Type B pancreatic cell (in vitro differentiated cells): ENCODE data around the gene TMED5. TPM values are rescaled to one million over a fixed set of nuclear protein-coding genes. Genes with fewer than 3 reads are reported as not detected.
"Not testable (repeated sequence)": the region's sequence is repeated elsewhere in the genome, so short reads cannot be mapped to it uniquely, and the experiment has no call there.

Experiments
- DNase-seq: peaks from one replicate; pipeline ENCODE4 v3.0.0; 2021; ENCODE audit warnings: mixed read lengths; ENCODE audit not compliant: unreplicated experiment; ENCODE audit errors: extremely low spot score
- H3K27ac Mint-ChIP-seq: 2 replicates; pipeline ENCODE4 v1.8.0; 2021; ENCODE audit warnings: mild to moderate bottlenecking, mixed read lengths
- H3K27me3 Mint-ChIP-seq: 2 replicates; pipeline ENCODE4 v1.8.0; 2021; ENCODE audit warnings: mixed read lengths
- H3K36me3 Mint-ChIP-seq: 2 replicates; pipeline ENCODE4 v1.8.0; 2021; ENCODE audit warnings: mixed read lengths
- H3K4me1 Mint-ChIP-seq: one replicate; pipeline ENCODE4 v1.8.0; 2021; ENCODE audit warnings: mixed read lengths; ENCODE audit not compliant: unreplicated experiment
- H3K4me3 Mint-ChIP-seq: 2 replicates; pipeline ENCODE4 v1.8.0; 2021; ENCODE audit warnings: mild to moderate bottlenecking, mixed read lengths
- H3K9me3 Mint-ChIP-seq: 2 replicates; pipeline ENCODE4 v1.8.0; 2021; ENCODE audit warnings: mixed read lengths
- CTCF ChIP-seq: fragments of 200-600 bp; sonication (generic); conservative IDR thresholded peaks from 2 replicates; pipeline ENCODE4 v1.5.0; 2021; ENCODE audit warnings: antibody characterized with exemption, mild to moderate bottlenecking
- total RNA-seq: library from RNA; stranded (reverse); gene quantifications from 2 replicates; pipeline ENCODE4 v1.2.1, GENCODE V29; 2021; ENCODE audit warnings: low replicate concordance

The TMED5 gene
- total RNA-seq, 1 donor from 2014 or later, result 36.8 TPM

- H3K4me3 Mint-ChIP-seq, result peak within 1 kb of the TSS; percentile 98
- H3K27ac Mint-ChIP-seq, result peak within 1 kb of the TSS; percentile 98
- no peak for TF ChIP-seq CTCF
- no peaks in the 10 kb centered on the region for H3K9me3 Mint-ChIP-seq
- H3K36me3 Mint-ChIP-seq, result no peaks in the 10 kb centered on the region
- no peak for DNase-seq
- H3K27me3 Mint-ChIP-seq, result no peaks in the 10 kb centered on the region
- H3K4me1 Mint-ChIP-seq, result peaks cover 20% of the 10 kb centered on the region
Measured at GRCh38 chr1:93180723-93181613, 755 bp upstream of the TMED5 start, which contains the start of gene CCDC18. Gene CCDC18 (plus strand): TSS chr1:93180724. CDS start chr1:93183362, 2,638 bp downstream.

GRCh38 chr1:93178418-93178817 is 1.8 kb downstream of the TMED5 start:
- Mint-ChIP-seq H3K27me3 (no peaks in the 10 kb centered on the region), H3K36me3 (peaks cover 7% of the 10 kb centered on the region), H3K4me1 (peaks cover 20% of the 10 kb centered on the region), H3K27ac (peak overlapping the region; percentile 98), H3K4me3 (peak overlapping the region; percentile 98), H3K9me3 (no peaks in the 10 kb centered on the region)
- DNase-seq, result no peak
- no peak for TF ChIP-seq CTCF

GRCh38 chr1:93177991-93178390 is 2.2 kb downstream of the TMED5 start:
- Mint-ChIP-seq H3K36me3 (peaks cover 10% of the 10 kb centered on the region), H3K27me3 (no peaks in the 10 kb centered on the region), H3K9me3 (no peaks in the 10 kb centered on the region), H3K4me3 (peak overlapping the region; percentile 98), H3K4me1 (peaks cover 20% of the 10 kb centered on the region), H3K27ac (peak overlapping the region; percentile 98)
- no peak for TF ChIP-seq CTCF
- no peak for DNase-seq

- not testable (repeated sequence) for H3K27ac Mint-ChIP-seq, H3K4me3 Mint-ChIP-seq, DNase-seq, H3K9me3 Mint-ChIP-seq, H3K27me3 Mint-ChIP-seq
- Mint-ChIP-seq H3K4me1 (peaks cover 19% of the 10 kb centered on the region), H3K36me3 (peaks cover 30% of the 10 kb centered on the region)
Measured at GRCh38 chr1:93174638-93175037, 5.6 kb downstream of the TMED5 start.

- peaks cover 8% of the 10 kb centered on the region for H3K9me3 Mint-ChIP-seq
- DNase-seq, result no peak
- H3K4me1 Mint-ChIP-seq, result peaks cover 7% of the 10 kb centered on the region
- peak overlapping the region; percentile 12 for H3K27ac Mint-ChIP-seq
- peaks cover 45% of the 10 kb centered on the region for H3K36me3 Mint-ChIP-seq
- H3K4me3 Mint-ChIP-seq, result no peak overlapping the region
- H3K27me3 Mint-ChIP-seq, result no peaks in the 10 kb centered on the region
- no peak for TF ChIP-seq CTCF
Measured at GRCh38 chr1:93172778-93173177, 7.4 kb downstream of the TMED5 start.

- peaks cover 3% of the 10 kb centered on the region for H3K4me1 Mint-ChIP-seq
- no peaks in the 10 kb centered on the region for H3K27me3 Mint-ChIP-seq
- no peak overlapping the region for H3K27ac Mint-ChIP-seq
- no peak for DNase-seq
- no peak overlapping the region for H3K4me3 Mint-ChIP-seq
- H3K36me3 Mint-ChIP-seq, result peaks cover 55% of the 10 kb centered on the region
- peaks cover 13% of the 10 kb centered on the region for H3K9me3 Mint-ChIP-seq
- no peak for TF ChIP-seq CTCF
Measured at GRCh38 chr1:93171549-93172034, 8.6 kb downstream of the TMED5 start.

GRCh38 chr1:93170141-93170678 is 10.0 kb downstream of the TMED5 start:
- not testable (repeated sequence) for DNase-seq, H3K27me3 Mint-ChIP-seq, H3K4me1 Mint-ChIP-seq, H3K27ac Mint-ChIP-seq, H3K4me3 Mint-ChIP-seq
- Mint-ChIP-seq H3K36me3 (peaks cover 65% of the 10 kb centered on the region), H3K9me3 (peaks cover 19% of the 10 kb centered on the region)
